H54 (cell line): Measurements from ENCODE around the gene NCKAP5.

Experiments
- DNase-seq: peaks from one replicate; pipeline ENCODE4 v3.0.0; 2011; ENCODE audit warnings: low spot score, mixed read lengths; ENCODE audit not compliant: insufficient read length
- FAIRE-seq: peaks from 3 replicates; lab custom pipeline; 2011; peaks lifted over from hg19 to GRCh38; lab: Jason Lieb, UNC
- POLR2A ChIP-seq: IDR thresholded peaks from 2 replicates; pipeline ENCODE4 v1.6.1; 2011; ENCODE audit warnings: low read depth, mild to moderate bottlenecking, low read length

NCKAP5 gene

GRCh38 chr2:132774189-132774588 lies 794.1 kb downstream of the NCKAP5 start:
- FAIRE-seq (no peak), DNase-seq (no peak)
- no peak for TF ChIP-seq POLR2A

- FAIRE-seq (no peak), DNase-seq (no peak)
- TF ChIP-seq POLR2A = no peak
Observed at GRCh38 chr2:132773331-132773730, 794.9 kb downstream of the NCKAP5 start.

GRCh38 chr2:132772340-132772739 lies 795.9 kb downstream of the NCKAP5 start:
- no peak for DNase-seq
- no peak for TF ChIP-seq POLR2A
- no peak for FAIRE-seq

- no peak for TF ChIP-seq POLR2A
- no peak for FAIRE-seq
Observed at GRCh38 chr2:132766573-132766972, 801.7 kb downstream of the NCKAP5 start.

GRCh38 chr2:132761437-132761836 lies 806.8 kb downstream of the NCKAP5 start:
- DNase-seq (no peak), FAIRE-seq (no peak)
- no peak for TF ChIP-seq POLR2A

More at GRCh38 chr2:132766573-132766972, 801.7 kb downstream of the NCKAP5 start:
- DNase-seq = no peak

- DNase-seq (no peak), FAIRE-seq (no peak)
- no peak for TF ChIP-seq POLR2A
Observed at GRCh38 chr2:132760971-132761370, 807.3 kb downstream of the NCKAP5 start.

GRCh38 chr2:132760405-132760804 lies 807.9 kb downstream of the NCKAP5 start:
- FAIRE-seq (no peak), DNase-seq (no peak)
- TF ChIP-seq POLR2A = no peak

- FAIRE-seq (no peak), DNase-seq (no peak)
- TF ChIP-seq POLR2A = no peak
Observed at GRCh38 chr2:132758995-132759394, 809.3 kb downstream of the NCKAP5 start.

- DNase-seq (no peak), FAIRE-seq (no peak)
- no peak for TF ChIP-seq POLR2A
Observed at GRCh38 chr2:132757676-132758075, 810.6 kb downstream of the NCKAP5 start.

GRCh38 chr2:132757002-132757589 lies 811.2 kb downstream of the NCKAP5 start:
- DNase-seq (no peak), FAIRE-seq (no peak)
- TF ChIP-seq POLR2A = no peak

GRCh38 chr2:132754867-132755472 lies 813.3 kb downstream of the NCKAP5 start:
- no peak for FAIRE-seq
- no peak for DNase-seq
- no peak for TF ChIP-seq POLR2A

- DNase-seq (no peak), FAIRE-seq (no peak)
- no peak for TF ChIP-seq POLR2A
Observed at GRCh38 chr2:132754392-132754791, 813.9 kb downstream of the NCKAP5 start.

- DNase-seq (no peak), FAIRE-seq (no peak)
- TF ChIP-seq POLR2A = no peak
Observed at GRCh38 chr2:132752421-132753206, 815.6 kb downstream of the NCKAP5 start.

- FAIRE-seq (no peak), DNase-seq (no peak)
- no peak for TF ChIP-seq POLR2A
Observed at GRCh38 chr2:132751836-132752235, 816.4 kb downstream of the NCKAP5 start.

- no peak for DNase-seq
- FAIRE-seq = no peak
- TF ChIP-seq POLR2A = no peak
Observed at GRCh38 chr2:132750606-132751005, 817.7 kb downstream of the NCKAP5 start.
